CD1c-positive myeloid dendritic cell (primary cell): ENCODE results near the gene ADRA2C.

Experiments
- DNase-seq: peaks from one replicate; pipeline ENCODE4 v3.0.0-alpha.2; 2016; ENCODE audit errors: extremely low spot score

ADRA2C gene

DNA sequence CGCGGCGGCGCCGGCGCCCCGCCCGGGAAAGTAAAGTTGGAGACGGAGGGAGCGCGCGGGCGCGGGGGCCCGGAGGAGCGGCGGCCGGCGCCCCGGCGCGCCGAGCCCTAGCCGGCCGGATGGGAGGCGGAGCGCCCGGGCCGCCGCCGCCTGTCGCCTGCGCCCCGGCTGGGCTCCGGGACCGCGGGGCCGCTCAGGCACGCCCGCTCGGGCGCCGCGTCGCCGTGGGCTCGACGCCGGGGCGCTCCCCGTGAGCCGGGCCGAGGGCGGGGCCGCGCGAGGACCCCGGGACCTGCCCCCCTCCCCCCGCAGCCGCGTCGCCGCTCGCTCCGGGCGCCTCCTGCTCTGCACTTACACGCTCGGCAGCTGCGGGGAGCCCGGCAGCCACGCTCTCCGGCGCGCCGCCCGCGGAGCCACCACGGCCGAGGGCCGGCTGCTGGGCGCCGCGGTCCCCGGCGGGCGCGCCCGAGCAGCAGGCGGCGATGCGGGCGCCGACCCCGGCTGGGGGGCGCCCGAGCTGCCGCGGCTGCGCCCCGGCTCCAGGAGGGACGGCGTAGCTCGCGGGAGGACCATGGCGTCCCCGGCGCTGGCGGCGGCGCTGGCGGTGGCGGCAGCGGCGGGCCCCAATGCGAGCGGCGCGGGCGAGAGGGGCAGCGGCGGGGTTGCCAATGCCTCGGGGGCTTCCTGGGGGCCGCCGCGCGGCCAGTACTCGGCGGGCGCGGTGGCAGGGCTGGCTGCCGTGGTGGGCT lies at the start of gene ADRA2C:
TSS of gene ADRA2C (plus strand) at position 350 of the 749 bp plus-strand sequence. CDS start at position 572, 222 bp downstream.
- DNase-seq: no peak

DNA sequence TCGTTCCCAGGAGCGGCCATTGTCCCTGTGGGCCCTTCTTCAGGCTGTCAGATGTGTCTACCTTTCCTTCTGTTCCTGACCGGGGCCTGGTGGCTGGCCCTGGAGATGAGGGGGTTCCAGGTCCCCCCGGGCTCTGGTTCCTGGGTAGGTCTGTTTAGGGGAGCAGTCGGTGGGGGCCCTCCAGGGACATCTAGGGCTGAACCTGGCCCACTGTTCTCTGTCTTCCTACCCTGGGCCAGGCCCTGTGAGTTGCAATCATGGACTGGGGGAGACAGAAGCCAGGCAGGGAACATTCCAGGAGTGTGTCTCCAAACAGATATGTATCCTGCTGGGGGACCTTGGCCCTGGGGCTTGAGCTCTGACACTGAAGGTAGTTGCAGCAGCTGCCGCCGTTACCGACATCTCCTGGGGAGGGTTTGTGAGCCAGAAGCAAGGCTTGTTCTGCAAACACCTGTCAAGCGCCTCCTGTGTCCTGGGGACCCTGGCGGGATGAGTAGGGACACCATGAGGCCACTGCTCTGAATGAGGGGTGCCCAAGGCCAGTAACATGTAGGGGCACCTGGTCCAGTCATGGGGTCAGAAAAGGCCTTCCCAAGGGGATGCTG lies 49.5 kb upstream of the ADRA2C start:
- no peak for DNase-seq

DNA sequence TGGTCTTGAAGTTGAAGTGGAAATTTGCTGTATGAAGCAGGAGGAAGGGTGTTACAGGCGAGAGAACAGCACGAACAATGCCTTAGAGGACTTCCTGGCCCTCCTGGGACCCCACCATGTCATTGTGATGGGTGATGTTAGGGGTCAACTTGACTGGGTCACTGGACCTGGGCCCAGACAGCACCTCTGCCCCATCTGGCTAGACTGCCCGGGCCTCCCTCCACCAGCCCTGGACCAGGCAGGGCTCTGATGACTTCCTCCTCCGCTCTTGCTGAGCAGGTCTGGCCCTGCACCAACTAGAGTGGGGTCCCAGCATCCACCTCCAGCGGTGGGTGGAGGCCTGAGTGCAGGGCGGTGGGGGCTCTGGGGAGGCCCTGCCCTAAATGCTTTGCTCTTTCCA lies 48.9 kb upstream of the ADRA2C start:
- no peak for DNase-seq

DNA sequence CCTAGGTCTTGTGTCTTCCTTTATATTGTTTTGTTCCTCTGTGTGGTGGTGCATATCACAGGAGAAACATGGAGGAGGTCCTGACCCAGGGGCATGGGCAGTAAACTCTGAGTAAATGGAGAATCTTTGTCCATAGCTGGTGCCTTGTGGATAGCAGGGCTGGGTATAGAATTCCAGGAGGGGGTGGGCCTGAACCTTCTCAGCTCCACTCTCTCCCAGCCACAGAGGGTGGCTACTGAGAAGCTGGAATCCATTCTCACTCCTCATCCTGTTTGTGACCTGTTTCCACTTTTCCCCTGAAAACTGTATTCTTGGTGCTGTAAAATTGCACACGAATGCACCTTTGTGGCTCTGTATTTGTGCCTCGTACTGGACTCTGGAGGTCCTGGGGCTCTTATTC lies 47.7 kb upstream of the ADRA2C start:
- no peak for DNase-seq

- no peak for DNase-seq
Observed at GRCh38 chr4:3719191-3719590, 47.0 kb upstream of the ADRA2C start.

GRCh38 chr4:3719836-3720235 lies 46.3 kb upstream of the ADRA2C start:
- no peak for DNase-seq

DNA sequence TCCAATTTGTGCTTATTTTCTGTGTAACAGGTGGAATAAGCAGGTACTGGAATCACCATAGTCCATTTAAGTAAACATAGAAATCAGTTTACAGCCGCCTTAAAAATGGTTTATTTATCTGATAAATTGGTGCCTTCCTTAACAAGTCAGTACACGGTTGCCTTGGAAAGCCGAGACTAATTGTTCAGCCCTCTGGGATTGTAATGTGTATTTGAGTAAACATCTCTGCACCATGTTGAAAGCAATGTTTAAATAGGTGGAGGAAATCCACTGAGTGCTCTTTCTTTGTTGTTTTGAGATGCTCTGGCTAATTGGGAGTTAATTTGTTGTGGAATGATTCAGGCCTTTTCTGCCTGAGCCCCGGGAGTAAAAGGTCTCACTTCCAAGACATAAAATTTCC lies 45.7 kb upstream of the ADRA2C start:
- no peak for DNase-seq

GRCh38 chr4:3721186-3721585 lies 45.0 kb upstream of the ADRA2C start:
- DNase-seq: no peak

DNA sequence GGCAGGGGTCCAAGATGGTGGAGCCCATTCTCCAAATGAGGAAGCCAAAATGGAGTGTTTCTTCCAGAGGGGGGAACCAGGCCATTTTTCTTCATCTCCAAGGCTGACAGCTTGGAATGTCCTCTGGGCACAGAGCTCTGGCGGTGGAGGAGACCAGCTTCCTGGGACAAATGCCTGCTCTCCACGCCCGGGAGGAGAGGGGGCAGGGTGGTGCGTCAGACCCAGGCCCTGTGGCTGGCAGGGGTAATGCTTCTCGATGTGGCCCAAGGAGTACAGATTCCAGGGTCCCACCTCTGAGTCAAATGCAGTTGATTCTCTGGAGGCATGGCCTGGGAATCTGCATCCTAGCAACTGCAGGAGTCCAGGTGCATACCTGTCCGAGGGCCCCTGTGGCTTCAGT lies 44.6 kb upstream of the ADRA2C start:
- no peak for DNase-seq

DNA sequence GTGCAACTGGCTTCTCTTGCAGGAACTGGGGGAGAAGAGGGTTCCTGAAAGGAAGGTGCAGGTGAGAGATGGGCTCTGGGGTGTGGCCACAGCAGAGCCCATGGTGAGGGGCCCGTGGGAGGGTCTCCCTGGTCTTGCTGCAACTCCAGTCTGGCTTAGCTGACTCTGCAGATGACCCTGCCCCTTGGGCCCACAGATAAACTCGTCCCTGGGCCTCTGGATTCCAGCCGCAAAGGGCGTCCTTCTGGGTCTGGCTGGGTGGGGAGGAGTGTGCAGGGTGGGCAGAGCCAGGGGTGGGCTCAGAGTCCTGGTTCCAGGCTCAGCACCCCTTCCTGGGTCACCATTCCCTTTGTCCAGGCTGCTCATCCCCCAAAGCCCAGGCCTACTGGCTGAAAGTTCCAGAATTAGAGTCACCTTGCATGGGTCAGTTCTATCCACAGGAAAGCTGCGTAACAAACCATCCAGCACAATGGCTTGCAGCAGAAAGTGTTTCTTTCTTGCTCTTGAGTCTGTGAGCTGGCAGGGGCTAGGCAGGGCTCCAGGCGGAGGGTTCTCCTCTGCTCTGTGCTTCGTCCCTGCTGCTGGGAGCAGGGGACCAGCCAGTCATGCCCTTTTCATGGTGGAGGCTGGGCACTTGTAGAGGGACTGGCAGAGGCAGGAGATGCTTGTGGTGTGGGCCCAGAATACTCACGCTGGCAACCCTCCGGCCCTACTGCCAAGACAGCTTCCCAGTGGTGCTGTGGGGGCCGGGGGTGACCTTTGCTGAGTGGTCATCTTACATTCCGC lies 43.5 kb upstream of the ADRA2C start:
- DNase-seq: no peak

- DNase-seq: no peak
Observed at GRCh38 chr4:3723232-3723642, 42.9 kb upstream of the ADRA2C start.

DNA sequence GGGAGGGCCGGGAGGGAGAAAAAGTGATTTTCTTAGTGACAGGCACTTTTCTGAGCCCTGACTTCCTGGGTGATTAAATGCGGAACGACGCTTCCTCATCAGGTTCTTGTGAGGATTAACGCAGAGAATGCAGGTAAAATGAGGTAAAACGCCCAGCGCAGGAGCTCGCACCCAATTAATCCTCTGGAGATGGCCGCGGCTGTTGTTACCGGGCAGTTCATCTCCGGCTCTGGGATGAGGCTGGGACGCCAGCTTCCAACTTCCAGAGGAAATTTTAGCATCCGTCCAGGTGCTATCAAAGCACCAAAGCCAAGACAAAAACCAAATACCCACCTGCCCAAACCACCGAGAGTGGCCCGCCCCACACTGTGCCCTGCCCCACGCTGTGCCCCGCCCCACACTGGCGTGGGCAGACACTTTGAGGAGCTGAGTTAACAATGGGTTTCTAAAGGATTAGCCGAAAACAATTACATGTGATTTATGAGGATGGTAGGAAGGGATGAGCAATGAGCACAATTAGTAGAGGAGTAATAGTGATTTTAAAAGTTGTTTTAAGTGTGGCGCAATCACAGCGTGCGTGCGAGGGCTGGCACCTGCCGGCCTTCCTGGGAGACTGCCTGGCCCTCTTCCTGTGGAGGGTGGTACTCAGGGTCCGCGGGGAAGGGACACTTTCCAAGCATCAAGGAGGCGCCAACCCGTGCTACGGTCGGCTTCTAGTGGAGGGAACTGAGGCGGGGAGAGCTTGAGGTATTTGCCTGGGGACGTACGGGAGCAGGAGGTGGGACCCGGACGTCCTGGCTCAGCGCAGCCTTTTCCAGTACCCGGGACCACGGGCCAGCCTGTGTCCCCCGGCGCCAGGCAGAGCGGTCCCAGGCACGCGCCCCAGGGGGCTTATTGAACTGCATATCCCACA lies 41.6 kb upstream of the ADRA2C start:
- DNase-seq: no peak

GRCh38 chr4:3725936-3726870 lies 40.0 kb upstream of the ADRA2C start:
- DNase-seq: no peak

GRCh38 chr4:3727847-3728469 lies 38.2 kb upstream of the ADRA2C start:
- no peak for DNase-seq

DNA sequence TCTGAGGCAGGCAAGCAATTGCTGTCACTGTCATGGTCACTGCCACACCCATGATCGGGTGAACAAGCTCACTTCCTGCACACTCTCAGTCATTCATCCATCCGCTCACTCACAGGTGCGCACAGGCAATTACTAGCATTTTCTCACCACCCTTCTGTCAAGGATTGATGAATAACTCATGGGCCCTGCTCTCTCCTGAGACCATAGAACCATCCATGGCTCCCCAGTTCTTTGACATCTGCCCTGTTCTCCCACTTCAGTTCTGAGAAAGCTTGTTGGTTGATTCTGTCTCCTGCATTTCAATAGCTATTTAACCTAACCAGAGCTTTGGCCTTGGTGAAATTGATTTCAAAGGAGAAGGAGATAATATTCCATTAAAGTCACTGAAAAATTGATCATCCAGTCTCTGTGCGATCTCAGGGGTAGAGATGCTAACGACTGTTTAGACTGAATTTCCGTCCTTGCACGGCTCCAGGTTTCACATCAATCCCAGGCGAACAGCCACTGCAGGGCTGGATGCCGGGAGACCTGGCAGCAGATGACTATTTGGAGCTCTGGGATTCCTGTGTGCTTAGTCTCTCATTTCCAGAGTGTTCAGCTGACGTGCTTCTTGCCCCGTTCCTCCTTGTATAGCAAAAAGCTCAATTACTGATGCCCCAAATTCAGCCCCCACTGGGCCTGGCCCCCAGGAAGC lies 36.9 kb upstream of the ADRA2C start:
- DNase-seq: no peak

DNA sequence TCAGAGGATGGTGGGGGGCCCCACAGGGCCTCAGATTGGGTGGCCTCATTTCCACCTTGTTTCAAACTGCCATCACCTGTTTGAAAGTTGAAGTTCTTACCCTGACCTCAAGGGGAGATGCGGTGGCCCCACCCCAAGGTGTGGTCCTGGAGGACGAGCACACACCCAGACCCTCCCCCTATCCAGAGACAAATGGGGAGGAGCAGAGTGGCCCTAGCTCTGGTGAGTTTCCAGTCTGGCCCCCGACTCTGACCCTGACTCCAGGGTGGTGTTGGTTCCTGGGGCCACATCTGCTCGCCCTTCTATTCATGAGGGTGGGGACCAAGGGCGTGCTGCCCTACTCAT lies 36.3 kb upstream of the ADRA2C start:
- DNase-seq: no peak

DNA sequence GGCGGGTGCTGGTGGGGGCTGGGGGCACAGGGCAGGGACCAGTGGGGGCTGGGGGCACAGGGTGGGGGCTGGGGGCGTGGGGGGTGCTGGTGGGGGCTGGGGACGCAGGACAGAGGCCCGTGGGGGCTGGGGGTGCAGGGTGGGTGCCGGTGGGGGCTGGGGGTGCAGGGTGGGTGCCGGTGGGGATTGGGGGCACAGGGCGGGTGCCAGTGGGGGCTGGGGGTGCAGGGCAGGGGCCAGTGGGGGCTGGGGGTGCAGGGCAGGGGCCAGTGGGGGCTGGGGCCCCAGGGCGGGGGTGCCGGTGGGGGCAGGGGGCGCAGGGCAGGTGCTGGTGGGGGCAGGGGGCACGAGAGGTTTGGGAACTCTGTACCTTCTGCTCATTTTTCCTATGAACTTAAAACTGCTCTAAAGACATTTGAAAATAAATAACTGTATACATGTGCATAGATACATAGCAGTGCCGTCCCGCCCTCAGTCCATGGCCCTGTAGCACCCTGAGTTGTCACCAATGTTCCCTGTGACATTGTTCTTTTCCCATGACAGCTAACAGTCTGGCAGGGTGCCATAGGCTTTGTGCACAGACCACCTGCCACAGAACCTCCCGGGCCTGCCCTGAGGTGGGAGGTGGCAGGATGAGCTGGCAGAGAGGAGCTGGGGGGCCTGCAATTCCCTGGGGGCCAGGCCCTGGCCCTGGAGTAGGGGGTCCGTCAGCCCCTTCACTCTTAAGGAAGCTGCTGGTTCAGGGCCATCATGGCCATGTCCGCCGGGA lies 35.6 kb upstream of the ADRA2C start:
- DNase-seq: no peak

DNA sequence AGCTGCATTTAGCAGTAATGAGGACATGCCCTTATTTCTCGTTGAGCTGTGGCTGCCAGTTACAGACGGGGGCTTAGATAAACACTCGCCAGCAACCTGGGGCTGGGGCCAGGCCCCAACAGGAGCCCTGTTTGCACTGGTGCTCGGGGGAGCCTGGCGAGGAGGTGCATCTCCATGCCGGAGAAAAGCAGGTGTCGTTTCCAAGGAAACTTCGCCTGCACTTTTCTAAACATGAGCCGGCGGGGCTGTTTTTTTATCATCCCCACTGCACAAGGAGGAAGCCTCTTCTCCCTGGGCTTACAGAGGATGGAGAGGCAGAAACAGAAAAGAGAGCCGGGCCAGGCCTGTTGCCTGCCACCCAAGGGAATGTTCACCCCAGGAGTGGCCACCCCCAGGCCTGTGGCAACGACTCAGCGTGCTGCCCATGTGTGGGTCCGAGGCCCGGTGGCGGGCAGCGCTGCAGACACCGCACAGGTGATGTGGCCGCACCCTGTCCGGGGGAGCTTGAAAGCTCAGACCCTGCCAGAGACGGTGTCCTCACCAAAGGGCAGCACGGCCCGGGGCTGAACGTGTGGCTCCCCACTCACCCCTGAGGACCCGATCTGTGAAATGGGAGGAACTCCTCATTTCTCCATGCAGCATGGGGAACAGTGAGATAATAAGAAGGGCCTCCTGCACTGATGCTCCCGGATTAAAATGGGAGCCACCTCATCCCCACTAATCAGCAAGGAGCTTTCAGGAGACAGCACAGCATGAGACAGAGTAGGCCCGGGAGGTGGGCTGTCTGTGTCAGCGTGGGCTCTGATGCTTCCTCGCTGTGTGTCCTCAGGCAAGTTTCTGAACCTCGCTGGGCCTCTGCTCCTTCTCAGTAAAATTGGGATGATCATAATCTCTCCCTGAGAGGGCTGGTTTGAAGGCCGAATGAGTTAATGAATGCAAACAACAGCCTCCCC lies 33.8 kb upstream of the ADRA2C start:
- no peak for DNase-seq
